NCI-H2227 (cell line): ENCODE measurements around the gene NAMPT.
"Not testable (repeated sequence)": the region's sequence is repeated elsewhere in the genome, so short reads cannot be mapped to it uniquely, and the experiment has no call there.

ENCODE experiments used
- DNase-seq: peaks from one replicate; lab custom pipeline; 2025; ENCODE audit not compliant: unreplicated experiment; lab: John Stamatoyannopoulos, UW

NAMPT gene

DNA sequence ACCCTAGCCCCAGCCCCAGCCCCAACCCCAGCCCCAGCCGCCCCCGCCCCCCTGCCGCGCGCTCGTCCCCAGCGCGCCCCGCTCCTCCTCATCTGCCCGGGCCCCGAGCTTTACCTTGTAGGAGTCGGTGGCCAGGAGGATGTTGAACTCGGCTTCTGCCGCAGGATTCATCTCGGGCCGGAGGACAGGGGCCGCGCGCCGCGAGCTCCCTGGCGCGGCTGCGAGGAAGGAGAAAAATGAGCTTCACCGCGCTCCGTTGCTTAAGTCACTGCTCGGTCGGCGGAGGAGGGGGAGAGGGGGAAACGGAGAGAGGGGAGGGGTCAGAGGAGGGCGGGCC, at the start of gene NAMPT:
TSS of gene NAMPT (minus strand) at position 270 of the 337 bp plus-strand sequence. CDS start at position 171, 99 bp downstream.
- no peak for DNase-seq

DNA sequence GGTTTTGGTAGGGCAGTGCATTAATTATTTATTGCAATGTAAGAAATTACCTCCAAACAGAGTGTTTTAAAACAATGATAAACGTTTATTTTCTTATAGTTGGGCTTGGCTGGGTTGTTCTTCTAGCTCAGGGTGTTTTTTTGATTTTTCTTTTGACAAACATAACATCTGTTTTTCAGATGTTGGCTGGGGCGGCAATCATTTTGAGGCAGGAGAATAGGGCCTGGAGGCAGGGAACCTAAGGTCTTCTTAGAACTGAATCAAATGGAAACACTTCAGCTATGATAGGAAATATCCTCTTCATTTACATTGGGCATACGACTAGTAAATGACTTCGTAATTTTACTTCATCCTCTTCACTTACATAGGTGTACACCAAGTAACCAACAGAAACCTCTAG, 47.4 kb upstream of the NAMPT start:
- DNase-seq, result no peak

DNA sequence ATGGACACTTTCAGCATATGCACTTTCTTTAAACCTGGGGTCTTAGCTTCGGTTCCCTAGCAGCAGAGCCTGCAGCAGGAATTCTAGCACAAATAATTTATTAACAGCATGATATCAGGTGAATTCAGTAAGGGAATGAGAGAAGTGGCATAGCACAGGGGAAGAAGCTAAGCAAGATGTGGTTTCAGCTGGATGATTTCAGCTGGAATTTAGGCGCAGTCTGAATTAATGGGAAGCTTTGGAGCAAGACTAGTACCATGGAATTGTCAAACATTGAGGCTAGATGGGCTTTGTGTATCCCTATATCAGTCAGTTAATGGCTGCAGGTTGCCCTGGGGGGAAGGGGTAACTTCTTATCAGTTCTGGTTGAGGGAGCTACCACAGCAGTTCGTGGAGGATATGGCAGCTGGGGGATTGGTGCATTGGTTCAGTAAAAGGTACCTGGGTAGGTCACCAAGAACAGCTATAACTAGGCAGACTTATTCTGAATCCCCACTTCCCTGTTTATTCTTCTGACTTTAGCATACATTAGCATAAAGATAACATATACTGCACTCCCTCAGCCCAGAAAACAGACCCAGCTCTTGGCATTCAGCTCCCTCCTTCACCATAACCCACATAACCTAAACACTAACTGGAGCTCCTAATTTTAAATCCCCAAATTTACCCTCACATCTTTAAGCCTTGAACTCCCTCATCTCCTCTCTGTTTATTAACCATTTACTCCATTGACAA, 46.8 kb upstream of the NAMPT start:
- DNase-seq, result no peak

DNA sequence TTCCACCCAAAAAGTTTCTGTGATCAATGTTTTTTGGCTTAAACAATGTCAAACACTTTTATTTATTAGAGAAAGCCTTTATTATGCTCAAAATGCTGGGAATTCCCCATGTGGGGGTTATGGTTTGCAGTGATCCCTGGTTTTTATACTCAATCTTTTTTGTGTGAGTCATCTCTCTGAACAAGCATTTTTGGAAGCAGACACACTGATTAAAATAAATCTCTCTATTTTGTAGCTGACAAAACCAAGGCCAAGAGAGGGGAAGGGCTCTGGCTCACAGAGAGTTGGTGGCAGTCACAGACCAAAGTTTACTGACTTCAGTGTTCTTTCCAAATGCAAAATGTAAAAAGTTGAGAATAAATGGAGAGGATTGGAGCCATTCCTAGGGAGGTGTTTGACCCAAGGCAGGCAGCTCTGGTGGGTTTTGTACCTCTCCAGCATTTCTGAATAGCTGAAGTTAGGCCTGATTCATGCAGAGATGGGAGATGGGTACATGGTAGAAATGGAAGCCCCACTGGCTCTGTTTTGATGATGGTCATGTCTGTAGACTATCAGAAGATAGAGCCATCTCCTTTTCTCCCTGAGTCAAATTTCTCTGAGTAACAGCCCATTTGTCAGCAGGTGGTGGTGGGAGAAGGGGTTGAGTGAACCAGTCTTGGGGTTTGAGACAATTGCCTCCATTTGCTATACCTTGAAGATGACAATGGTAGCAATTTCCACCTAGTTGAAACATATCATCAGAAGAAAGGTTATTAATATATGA, 45.4 kb upstream of the NAMPT start:
- no peak for DNase-seq

DNA sequence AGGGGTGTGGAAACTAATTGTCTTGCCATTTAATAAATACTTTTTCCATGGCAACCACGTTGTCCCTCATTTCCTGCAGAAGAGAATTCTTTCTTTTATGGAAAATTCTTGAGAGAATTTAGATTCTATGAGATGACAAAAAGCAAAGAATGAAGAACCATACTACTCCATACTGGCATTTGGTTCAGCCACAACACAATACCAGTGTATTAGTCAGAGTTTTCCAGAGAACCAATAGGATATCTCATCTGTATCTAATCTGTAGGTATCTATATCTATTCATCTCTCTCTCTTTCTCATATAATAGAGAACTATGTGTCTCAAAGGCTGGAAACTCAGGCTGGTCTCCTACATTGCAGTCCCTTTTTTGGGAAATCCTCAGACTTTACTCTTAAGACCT, 44.6 kb upstream of the NAMPT start:
- DNase-seq, result no peak

DNA sequence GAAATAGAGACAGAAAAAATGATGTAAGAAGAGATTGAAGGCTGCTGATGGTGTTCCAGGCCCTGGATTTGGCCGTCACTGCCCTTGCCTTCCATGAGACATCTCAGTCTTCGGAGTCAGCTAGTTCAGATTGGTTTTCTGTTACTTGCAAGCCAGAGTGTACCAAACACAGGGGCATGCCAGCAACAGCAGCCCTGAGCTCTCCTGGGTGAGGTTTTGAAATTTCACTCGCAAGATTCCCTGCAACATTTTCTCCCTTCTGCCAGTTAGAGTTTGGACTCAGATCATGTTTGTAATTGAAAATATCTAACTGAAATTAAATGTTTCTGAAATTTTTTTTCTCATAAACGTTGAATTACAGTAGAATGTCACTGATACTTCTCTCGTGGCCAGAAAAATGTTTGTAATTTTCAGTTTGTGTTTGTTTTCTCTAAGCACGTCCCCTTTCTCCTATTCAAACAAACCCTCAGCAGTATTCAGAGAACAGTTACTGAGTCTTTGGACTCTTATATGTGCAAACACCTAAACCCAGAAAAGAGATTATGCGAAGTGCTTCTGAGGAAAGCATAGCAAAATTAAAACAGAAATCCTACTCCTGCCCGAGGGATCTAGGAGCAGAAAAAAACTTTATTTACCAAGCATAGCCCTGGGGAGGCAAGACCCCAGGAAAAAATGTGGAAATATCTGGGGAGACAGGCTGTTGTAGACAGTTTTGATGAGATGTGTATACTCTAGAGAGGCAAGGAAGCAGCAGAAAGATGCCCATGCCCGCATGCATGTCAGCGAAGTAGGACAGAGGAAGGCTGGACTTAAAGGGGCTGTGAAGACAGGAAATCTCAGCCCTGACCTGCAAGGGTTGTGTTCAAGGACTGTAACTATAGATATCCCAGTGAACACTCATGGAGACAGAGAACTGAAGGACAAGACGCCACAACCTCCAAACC, 43.0 kb upstream of the NAMPT start:
- no peak for DNase-seq

DNA sequence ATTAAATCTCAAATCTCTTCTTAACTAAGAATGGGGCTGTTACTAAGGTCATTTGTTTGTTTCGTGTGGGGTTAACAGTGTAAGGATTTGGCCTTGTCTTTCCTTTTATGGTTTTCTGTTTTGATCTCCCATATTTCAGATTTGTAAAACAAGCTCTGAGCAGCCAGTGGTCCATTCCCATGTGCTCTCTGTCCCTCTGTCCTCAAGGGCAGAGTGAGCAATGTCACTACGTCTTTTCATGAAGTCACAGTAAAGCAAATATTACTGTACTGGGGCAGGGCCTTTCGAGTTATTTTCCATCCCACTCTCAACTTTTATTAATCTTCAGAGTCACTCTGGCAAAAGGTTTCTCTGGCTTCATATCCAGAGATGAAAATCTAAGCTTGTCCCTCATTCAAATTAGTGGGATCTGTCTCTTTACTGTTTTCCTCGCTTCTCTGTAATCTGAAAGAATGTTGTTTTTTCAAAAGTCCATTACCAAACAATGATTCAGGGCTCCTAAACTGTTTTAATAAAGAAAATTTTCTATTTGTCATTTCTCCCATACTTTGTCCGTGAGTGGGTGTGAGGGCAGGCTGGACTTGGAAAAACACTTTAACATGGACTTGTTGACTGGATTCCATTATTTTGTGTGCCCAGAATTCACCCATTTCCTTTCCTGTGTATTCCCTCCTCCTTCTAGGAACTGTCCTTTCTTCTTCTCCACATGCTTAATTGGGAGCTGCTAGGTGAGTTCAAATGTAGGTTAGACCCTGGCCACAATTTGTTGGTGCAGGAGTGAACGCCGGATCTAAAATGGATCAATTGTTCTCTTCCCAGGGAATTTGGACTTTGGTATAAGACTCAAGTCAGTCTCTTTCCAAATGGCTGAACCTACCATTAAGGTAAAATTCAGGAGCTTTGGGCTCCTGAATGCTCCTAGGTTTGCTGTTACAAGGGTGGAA, 42.1 kb upstream of the NAMPT start:
- no peak for DNase-seq

DNA sequence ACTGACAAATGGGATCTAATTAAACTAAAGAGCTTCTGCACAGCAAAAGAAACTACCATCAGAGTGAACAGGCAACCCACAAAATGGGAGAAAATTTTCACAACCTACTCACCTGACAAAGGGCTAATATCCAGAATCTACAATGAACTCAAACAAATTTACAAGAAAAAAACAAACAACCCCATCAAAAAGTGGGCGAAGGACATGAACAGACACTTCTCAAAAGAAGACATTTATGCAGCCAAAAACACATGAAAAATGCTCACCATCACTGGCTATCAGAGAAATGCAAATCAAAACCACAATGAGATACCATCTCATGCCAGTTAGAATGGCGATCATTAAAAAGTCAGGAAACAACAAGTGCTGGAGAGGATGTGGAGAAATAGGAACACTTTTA, 39.7 kb upstream of the NAMPT start:
- DNase-seq, result not testable (repeated sequence)

DNA sequence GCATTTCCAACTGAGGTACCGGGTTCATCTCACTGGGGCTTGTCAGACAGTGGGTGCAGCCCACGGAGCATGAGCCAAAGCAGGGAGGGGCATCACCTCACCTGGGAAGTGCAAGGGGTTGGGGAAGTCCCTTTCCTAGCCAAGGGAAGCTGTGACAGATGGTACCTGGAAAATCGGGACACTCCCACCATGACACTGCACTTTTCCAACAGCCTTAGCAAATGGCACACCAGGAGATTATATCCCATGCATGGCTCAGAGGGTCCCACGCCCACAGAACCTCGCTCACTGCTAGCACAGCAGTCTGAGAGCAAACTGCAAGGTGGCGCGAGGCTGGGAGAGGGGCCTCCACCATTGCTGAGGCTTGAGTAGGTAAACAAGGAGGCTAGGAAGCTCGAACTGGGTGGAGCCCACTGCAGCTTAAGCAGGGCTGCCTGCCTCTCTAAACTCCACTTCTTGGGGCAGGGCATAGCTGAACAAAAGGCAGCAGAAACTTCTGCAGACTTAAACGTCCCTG, 35.5 kb upstream of the NAMPT start:
- DNase-seq, result not testable (repeated sequence)

DNA sequence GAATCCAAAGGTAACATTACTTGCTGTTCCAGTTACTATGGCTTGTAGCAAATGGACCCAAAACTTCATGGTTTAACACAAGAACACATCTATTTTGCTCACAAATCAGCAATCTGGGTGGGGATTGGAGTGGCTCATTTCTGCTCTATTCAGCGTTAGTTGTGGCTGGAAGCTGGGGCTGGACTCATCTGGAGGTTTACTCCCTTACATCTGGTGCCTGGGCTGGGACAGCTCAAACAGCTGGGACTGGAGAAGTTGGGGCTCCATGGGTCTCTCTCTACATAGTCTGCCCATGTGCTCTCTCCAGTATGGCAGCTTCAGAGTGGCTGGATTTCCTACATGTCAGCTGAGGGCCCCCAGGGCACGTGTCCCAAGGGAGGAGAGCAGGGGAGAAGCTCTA, 33.7 kb upstream of the NAMPT start:
- DNase-seq, result no peak

DNA sequence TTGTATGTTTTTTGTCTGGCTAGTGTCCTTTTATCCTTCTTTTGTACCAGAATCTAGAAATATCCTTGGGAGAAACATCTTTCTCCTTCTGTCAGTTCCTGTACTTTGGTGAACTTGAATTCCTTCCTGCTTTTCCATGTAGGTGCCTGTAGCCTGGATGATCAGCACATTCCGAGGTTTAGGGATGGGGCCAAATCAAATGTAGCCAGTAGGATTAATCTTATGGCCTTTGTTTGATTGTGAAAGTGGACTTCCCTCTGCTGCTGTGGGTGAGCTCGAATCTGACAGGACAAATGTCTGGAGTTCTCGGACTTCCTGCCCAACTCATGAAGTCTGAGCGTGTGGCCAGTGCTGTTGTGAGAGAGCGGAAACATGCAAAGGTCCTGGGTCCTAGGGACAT, 33.2 kb upstream of the NAMPT start:
- DNase-seq, result no peak

DNA sequence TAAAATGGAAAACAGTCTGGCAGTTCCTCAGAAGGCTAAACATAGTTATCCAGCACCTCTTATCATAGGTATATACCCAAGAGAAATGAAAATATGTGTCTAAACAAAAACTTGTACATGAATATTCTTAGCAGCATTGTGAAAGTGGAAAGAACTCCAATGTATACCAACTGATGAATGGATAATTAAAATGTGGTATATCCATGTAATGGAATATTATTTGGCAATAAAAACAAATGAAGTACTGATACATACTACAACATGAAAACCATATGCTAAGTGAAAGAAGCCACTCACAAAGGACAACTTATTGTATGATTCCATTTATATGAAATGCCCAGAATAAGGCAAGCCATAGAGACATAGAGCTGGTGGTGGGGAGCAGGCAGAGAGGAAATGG, 32.2 kb upstream of the NAMPT start:
- no peak for DNase-seq

DNA sequence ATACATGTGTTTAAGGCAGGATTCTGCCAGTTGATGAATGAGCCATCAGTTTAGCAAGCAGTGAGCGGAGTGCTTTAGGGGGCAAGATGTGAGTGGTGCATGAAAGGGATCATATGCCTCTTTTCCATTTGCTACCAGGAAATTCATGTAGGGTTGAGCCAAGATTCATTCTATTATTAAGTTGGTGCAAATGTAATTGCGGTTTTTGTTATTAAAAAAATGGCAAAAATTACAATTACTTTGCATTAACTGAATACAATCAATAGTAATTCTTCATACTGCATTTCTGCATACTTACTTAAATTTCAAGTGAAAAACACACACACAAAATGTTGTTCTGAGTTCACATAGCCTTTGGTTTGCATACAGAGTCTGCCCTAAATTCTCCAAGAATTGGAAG, 30.1 kb upstream of the NAMPT start:
- DNase-seq, result no peak

DNA sequence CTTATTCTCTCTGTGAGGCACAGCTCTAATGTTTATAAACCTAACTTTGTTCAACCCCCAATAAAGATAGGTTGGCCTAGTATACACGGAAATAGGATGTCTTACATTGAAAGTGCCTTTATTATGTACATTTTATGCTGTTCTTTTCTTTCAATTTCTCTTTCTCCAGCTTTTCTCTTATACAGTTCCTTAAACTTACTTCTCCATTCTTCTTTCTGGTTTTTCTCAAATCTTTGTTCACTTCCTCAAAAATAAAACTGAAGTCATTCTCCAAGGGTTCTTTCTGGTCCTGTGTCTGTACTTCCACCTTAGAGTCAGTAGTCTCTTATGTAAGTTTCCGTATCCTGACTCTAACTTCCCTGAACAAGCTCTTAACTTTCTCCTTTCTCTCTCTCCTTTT, 29.2 kb upstream of the NAMPT start:
- no peak for DNase-seq

DNA sequence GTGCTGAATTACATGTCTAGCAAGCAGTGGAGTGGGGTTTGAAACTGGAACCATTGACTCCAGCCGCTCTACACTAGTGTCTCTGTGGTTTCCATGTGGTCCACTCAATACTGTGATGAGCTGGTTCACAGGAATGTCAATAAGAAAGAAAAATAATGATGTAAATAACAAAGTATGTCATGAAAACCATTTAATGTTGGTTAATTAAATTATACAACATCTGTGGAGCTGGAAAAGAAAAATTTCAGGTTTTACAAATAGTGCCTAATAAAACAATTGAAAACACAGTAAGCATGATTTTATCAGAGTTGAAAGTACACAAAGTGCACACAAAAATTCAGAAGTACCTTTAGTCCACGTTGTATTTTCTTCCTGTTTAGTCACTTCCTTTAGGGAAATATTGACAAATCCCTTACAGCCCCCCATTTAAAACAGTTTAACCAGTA, 28.7 kb upstream of the NAMPT start:
- DNase-seq, result no peak

DNA sequence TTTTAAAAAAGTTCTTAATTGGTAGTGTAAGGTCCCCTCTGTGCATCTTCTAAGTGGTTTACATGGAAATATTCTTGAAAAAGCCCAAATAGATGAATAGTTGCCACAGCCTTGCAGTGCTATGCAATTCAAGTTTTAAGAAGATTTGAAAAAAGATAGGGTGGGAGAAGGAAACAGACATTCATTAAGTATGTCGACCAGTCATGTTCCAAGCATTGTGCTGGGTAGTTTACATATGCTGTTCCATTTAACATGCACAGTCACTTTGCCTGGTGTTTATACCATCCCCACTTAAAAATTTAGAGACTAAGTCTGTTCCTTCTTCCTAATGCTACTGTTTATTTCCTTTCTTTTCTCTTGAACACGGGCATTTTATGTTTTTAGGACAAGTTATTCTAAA, 28.1 kb upstream of the NAMPT start:
- DNase-seq, result no peak

DNA sequence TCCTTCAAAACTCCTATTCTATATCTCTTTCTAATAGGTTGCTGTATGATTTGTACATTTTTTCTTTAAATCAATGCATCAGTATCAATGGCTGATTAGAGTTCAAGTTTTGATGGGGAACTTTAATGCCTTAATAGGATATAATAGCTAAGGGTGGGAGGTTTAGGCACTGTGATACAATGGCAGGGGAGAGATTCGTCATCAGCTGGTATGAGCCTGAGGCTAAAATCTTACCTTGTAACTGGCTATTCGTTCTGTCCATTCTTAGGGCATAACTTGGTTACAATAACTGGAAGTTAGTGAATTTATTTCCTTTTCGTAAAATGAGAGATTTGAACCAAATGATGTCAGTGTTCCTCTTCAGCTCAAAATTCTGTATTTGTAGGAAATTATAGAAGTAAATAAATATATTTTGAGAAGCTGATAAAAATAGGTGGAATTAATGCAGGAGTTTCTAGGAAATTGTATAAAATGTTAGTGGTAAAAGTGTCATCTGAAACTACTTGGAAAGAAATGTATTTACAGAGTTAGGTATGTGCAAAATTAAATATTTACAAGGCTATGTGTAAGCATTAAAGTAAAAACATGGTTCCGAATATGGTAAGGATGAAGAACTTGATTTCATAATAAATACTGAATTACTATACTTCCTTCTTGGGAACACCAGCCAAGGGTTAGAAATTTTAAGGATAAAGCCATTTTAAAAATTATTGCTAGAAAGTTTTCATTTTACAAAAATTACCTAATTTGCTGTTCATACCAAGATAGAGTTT, 27.5 kb upstream of the NAMPT start:
- DNase-seq, result no peak

DNA sequence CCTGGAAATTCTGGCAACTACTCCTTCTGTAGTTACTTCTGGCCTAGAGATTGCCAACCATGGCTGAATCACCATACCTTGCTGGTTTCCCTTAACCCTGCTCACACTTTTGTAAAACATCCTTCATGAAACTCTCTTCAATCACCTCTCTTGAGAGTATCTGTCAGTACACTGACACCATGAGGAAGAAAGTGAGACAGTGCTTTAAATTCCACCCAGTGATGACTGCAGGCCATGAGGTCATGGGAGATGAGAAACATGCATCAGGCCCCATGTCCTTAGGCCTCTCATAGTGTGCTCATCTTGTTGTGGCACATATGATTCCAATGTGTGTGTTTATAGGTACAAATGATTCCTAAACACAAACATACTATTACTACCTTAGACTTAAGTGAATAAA, 24.6 kb upstream of the NAMPT start:
- DNase-seq, result no peak

DNA sequence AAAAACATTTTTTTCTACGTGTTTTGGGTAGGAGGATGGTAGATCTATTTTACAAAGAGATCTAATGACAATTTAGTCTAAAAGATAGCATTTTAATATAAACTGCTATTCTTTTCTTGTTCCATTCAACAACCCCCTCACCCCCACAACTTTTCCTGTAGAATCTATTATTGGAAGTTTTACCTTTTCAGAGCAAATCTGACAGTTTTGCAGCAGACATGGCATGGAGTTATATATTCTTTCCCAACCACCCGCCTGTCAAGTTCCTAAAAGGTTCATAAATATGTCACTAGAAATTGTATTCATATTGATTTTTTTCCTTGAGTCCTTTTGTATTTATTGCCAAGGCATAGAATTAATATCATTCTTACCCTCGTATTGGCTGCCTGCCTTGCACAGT, 21.5 kb upstream of the NAMPT start:
- no peak for DNase-seq

DNA sequence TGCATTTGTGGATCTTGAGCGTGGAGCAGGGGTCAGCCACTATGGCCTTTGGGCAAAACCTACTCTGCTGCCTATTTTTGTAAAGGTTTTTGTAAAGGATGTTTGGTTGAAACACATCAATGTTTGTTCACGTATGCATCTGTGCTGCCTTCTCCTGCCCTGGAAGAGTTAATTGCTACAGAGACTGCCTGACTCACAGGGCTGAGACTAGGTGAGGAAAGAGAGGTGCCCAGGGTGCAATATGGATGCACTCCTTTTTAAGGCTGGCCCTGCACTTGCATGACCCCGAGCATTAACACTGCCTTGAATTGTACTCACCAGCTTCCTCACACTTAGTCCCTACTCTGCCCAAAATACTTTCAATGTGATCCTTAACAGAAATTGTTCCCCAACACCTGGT, 20.9 kb upstream of the NAMPT start:
- no peak for DNase-seq
